ENCODE data around the gene CHGA. TPM values are rescaled to one million over a fixed set of nuclear protein-coding genes. Genes with fewer than 3 reads are reported as not detected.
A peak's percentile ranks its signal among the peaks of the same experiment; 100 is the strongest.

Gene CHGA
- total and polyA plus RNA-seq, 4 donors = 25.3 to 143 (median 87.3) TPM

GRCh38 chr14:92949496-92950192 lies 26.7 kb downstream of the CHGA start:
- Histone ChIP-seq H3K4me3 (ENCODE audit: low read depth, low read length) (no peak overlapping the region), H3K27ac (ENCODE audit: low read depth, low read length) (no peak overlapping the region), H3K9me3 (ENCODE audit: control insufficient read depth, insufficient read depth, low read length) (no peaks in the 10 kb centered on the region), H3K27me3 (ENCODE audit: control insufficient read depth, insufficient read depth, low read length) (no peaks in the 10 kb centered on the region), H3K36me3 (ENCODE audit: control insufficient read depth, insufficient read depth, low read length) (peaks cover 83% of the 10 kb centered on the region), H3K4me1 (ENCODE audit: control insufficient read depth, insufficient read depth, low read length) (peaks cover 46% of the 10 kb centered on the region)
- WGBS (ENCODE audit: insufficient coverage) = 92% methylated on average over 23 of the region's 24 CpGs
- no peak for DNase-seq (ENCODE audit: low read depth in 4 of 6, low spot score in 6 of 6)

DNA sequence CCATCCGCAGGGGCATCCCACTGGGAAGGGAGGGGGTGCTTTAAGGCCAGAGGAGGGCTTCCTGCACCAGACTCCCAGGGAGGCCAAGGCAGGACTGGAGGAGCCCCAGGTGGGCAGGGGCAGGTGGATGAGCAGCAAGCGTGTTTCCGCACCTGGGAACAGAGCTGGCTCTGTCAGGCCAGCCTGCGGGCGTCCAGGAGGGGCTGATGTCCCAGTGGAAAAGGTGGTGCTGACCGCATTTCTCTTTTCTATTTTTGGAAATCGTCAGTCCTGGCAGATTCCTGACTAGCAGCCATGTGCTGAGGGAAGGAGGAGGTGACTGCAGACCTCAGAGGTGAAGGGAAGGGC lies 27.2 kb downstream of the CHGA start:
- no peak for DNase-seq (ENCODE audit: low read depth in 4 of 6, low spot score in 6 of 6)
- H3K27ac ChIP-seq (ENCODE audit: low read depth, low read length) = no peak overlapping the region

DNA sequence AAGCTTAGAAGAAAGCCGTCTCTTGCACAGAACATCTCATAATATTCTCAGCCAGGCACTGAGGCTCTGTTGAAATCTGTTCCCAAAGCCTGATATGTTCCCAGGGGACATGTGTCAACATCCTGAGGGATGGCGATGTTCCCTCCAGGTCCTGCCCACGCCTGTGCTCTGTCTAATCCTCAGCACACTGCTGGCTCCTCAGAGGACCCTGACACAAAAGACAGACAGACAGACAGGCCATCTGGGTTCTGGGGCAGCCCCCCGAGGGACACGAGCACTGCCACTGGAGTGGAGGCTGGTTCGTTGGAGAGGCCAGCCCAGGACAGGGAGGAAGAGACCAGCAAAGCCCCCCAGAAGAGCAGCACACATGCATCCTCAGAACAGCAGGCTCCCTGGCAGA lies 27.8 kb downstream of the CHGA start:
- Histone ChIP-seq H3K4me3 (ENCODE audit: low read depth, low read length) (no peak overlapping the region), H3K27me3 (ENCODE audit: control insufficient read depth, insufficient read depth, low read length) (no peaks in the 10 kb centered on the region), H3K27ac (ENCODE audit: low read depth, low read length) (no peak overlapping the region), H3K36me3 (ENCODE audit: control insufficient read depth, insufficient read depth, low read length) (peaks cover 71% of the 10 kb centered on the region), H3K4me1 (ENCODE audit: control insufficient read depth, insufficient read depth, low read length) (peaks cover 42% of the 10 kb centered on the region), H3K9me3 (ENCODE audit: control insufficient read depth, insufficient read depth, low read length) (no peaks in the 10 kb centered on the region)
- WGBS (ENCODE audit: insufficient coverage) = 93% methylated on average over 6 of the region's 6 CpGs
- DNase-seq (ENCODE audit: low read depth in 4 of 6, low spot score in 6 of 6) = no peak

More for the DNA sequence above, 27.2 kb downstream of the CHGA start:
- Histone ChIP-seq H3K36me3 (ENCODE audit: control insufficient read depth, insufficient read depth, low read length) (peaks cover 77% of the 10 kb centered on the region), H3K4me3 (ENCODE audit: low read depth, low read length) (no peak overlapping the region), H3K4me1 (ENCODE audit: control insufficient read depth, insufficient read depth, low read length) (peaks cover 48% of the 10 kb centered on the region), H3K9me3 (ENCODE audit: control insufficient read depth, insufficient read depth, low read length) (no peaks in the 10 kb centered on the region), H3K27me3 (ENCODE audit: control insufficient read depth, insufficient read depth, low read length) (no peaks in the 10 kb centered on the region)
- WGBS (ENCODE audit: insufficient coverage) = 99% methylated on average over 7 of the region's 7 CpGs

- no peaks in the 10 kb centered on the region for H3K27me3 ChIP-seq (ENCODE audit: control insufficient read depth, insufficient read depth, low read length)
- peaks cover 69% of the 10 kb centered on the region for H3K36me3 ChIP-seq (ENCODE audit: control insufficient read depth, insufficient read depth, low read length)
- no peak overlapping the region for H3K27ac ChIP-seq (ENCODE audit: low read depth, low read length)
- no peak for DNase-seq (ENCODE audit: low read depth in 4 of 6, low spot score in 6 of 6)
- peaks cover 40% of the 10 kb centered on the region for H3K4me1 ChIP-seq (ENCODE audit: control insufficient read depth, insufficient read depth, low read length)
- no peaks in the 10 kb centered on the region for H3K9me3 ChIP-seq (ENCODE audit: control insufficient read depth, insufficient read depth, low read length)
- H3K4me3 ChIP-seq (ENCODE audit: low read depth, low read length) = no peak overlapping the region
- 92% methylated on average over 7 of the region's 7 CpGs for WGBS (ENCODE audit: insufficient coverage)
Observed at GRCh38 chr14:92951261-92951660, 28.3 kb downstream of the CHGA start.

GRCh38 chr14:92951912-92952471 lies 29.0 kb downstream of the CHGA start:
- H3K36me3 ChIP-seq (ENCODE audit: control insufficient read depth, insufficient read depth, low read length) = peaks cover 65% of the 10 kb centered on the region
- H3K9me3 ChIP-seq (ENCODE audit: control insufficient read depth, insufficient read depth, low read length) = no peaks in the 10 kb centered on the region
- no peaks in the 10 kb centered on the region for H3K27me3 ChIP-seq (ENCODE audit: control insufficient read depth, insufficient read depth, low read length)
- 19% methylated on average over 15 of the region's 18 CpGs for whole genome bisulfite sequencing (ENCODE audit: insufficient coverage)
- peak in 5 of 6 donors; percentile 44 to 88 (median 59) for DNase-seq (ENCODE audit: low read depth in 4 of 6, low spot score in 6 of 6)
- H3K4me3 ChIP-seq (ENCODE audit: low read depth, low read length) = no peak overlapping the region
- peak overlapping the region; percentile 25 for H3K27ac ChIP-seq (ENCODE audit: low read depth, low read length)
- peaks cover 36% of the 10 kb centered on the region for H3K4me1 ChIP-seq (ENCODE audit: control insufficient read depth, insufficient read depth, low read length)

DNA sequence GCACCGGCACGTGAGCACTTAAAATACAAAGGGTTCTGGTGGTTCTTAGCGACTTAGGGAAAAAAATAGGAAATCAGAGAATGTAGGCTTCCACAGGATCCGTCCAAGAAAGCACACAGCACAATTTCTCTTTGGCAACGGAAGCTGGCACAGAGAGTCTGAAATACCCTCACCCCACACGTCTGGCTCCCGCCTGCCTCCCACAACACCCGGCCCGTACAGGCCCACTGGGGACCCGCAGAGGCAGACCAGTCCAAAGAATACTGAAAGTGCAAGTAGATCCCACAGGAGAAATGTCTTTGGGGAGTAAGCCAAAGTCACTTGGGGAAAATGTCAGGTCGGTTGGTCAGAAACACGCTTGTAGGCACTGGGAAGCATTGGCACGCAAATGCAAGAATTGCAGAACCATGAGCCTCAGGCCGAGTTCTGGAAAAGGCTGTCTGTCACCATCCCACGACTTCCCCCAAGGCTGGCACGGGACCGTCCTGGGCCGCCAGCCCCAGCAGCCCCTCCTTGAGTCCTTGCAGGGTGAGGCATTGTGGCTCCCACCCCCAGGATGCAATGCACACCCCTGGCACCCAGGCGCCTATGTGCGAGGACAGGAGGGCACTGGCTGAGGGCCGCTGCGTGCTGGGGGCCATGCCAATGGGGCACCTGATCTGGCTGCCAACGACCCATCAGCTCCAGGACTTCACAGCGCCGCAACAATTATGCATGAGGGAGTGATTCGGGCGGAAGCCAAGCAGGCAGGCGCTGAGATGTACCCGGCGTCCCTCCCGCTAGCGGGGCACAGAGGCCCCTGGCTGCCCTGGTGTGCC lies 29.7 kb downstream of the CHGA start:
- DNase-seq (ENCODE audit: low read depth in 4 of 6, low spot score in 6 of 6) = peak in 2 of 6 donors; percentile 53 to 63
- peak overlapping the region; percentile 25 for H3K27ac ChIP-seq (ENCODE audit: low read depth, low read length)
- WGBS (ENCODE audit: insufficient coverage) = 56% methylated on average over 23 of the region's 32 CpGs

DNA sequence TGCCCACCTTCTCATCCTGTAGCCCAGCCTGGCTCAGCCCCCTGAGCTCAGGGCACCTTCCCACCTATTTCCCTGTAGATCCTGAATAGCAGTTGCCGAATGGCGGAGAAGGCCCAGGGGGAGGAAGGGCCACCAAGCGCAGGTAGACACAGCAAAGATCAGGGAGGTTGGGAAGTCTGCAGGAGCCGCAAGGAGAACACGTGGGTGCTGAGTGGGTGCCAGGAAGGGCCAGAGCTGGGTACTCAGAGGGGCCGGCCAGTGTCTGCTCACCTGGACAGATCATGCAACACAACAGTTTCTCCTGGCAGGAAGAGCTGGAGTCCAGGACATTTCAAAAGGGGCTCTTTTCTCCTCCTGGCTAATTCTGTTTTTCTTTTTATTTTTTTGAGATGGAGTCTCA lies 30.6 kb downstream of the CHGA start:
- no peak overlapping the region for H3K4me3 ChIP-seq (ENCODE audit: low read depth, low read length)
- H3K27ac ChIP-seq (ENCODE audit: low read depth, low read length) = no peak overlapping the region
- 91% methylated on average over 6 of the region's 6 CpGs for WGBS (ENCODE audit: insufficient coverage)
- DNase-seq (ENCODE audit: low read depth in 4 of 6, low spot score in 6 of 6) = no peak
- peaks cover 67% of the 10 kb centered on the region for H3K36me3 ChIP-seq (ENCODE audit: control insufficient read depth, insufficient read depth, low read length)
- H3K9me3 ChIP-seq (ENCODE audit: control insufficient read depth, insufficient read depth, low read length) = no peaks in the 10 kb centered on the region
- H3K27me3 ChIP-seq (ENCODE audit: control insufficient read depth, insufficient read depth, low read length) = no peaks in the 10 kb centered on the region
- peaks cover 51% of the 10 kb centered on the region for H3K4me1 ChIP-seq (ENCODE audit: control insufficient read depth, insufficient read depth, low read length)

More for the DNA sequence above, 29.7 kb downstream of the CHGA start:
- H3K36me3 ChIP-seq (ENCODE audit: control insufficient read depth, insufficient read depth, low read length) = peaks cover 65% of the 10 kb centered on the region
- H3K9me3 ChIP-seq (ENCODE audit: control insufficient read depth, insufficient read depth, low read length) = no peaks in the 10 kb centered on the region
- no peak overlapping the region for H3K4me3 ChIP-seq (ENCODE audit: low read depth, low read length)
- no peaks in the 10 kb centered on the region for H3K27me3 ChIP-seq (ENCODE audit: control insufficient read depth, insufficient read depth, low read length)
- H3K4me1 ChIP-seq (ENCODE audit: control insufficient read depth, insufficient read depth, low read length) = peaks cover 43% of the 10 kb centered on the region

DNA sequence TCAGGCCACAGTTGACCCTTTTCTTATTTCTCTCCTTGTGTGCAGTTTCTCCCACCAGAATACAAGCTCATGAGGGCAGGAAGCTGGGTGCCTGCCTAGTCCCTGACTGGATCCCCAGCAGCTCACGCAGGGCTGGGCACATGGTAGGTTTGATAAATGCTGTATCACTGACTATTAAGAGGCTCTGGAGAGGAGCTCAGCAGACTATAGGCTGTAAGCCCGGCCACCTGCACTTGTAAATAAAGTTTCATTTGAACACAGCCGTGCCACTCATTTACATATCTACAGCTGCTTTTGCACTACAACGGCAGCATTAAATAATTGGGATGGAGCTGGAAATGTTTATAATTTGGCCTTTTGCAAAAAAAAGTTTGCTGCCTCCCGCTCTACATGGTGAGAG lies 32.0 kb downstream of the CHGA start:
- peaks cover 62% of the 10 kb centered on the region for H3K36me3 ChIP-seq (ENCODE audit: control insufficient read depth, insufficient read depth, low read length)
- H3K4me3 ChIP-seq (ENCODE audit: low read depth, low read length) = no peak overlapping the region
- no CpG with 5 or more reads among the region's 5 CpGs for WGBS (ENCODE audit: insufficient coverage)
- H3K27ac ChIP-seq (ENCODE audit: low read depth, low read length) = no peak overlapping the region
- H3K9me3 ChIP-seq (ENCODE audit: control insufficient read depth, insufficient read depth, low read length) = no peaks in the 10 kb centered on the region
- DNase-seq (ENCODE audit: low read depth in 4 of 6, low spot score in 6 of 6) = peak in 1 of 6 donors; percentile 41
- H3K27me3 ChIP-seq (ENCODE audit: control insufficient read depth, insufficient read depth, low read length) = no peaks in the 10 kb centered on the region
- peaks cover 65% of the 10 kb centered on the region for H3K4me1 ChIP-seq (ENCODE audit: control insufficient read depth, insufficient read depth, low read length)

DNA sequence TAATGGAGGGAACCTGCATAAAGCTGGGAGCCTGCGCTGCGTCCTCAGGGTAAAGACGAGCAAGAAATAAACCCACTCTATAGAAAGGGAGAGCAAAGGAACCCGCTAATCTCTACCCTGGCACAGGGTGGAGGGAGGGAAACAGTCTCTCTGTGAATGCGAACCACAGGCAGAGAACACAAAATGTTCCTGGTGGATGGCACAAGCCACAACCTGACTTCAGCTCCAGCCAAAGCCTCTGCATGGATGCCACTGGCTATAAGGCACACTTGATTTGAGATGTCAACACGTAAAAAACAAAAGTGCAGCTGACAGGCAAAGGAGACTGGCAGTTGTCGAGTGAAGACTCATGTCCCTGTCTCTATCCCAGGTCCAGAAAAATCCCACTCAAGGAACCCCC lies 32.4 kb downstream of the CHGA start:
- peaks cover 62% of the 10 kb centered on the region for H3K36me3 ChIP-seq (ENCODE audit: control insufficient read depth, insufficient read depth, low read length)
- no peak for DNase-seq (ENCODE audit: low read depth in 4 of 6, low spot score in 6 of 6)
- H3K4me1 ChIP-seq (ENCODE audit: control insufficient read depth, insufficient read depth, low read length) = peaks cover 70% of the 10 kb centered on the region
- H3K4me3 ChIP-seq (ENCODE audit: low read depth, low read length) = no peak overlapping the region
- no peaks in the 10 kb centered on the region for H3K27me3 ChIP-seq (ENCODE audit: control insufficient read depth, insufficient read depth, low read length)
- H3K27ac ChIP-seq (ENCODE audit: low read depth, low read length) = no peak overlapping the region
- 84% methylated on average over 2 of the region's 7 CpGs for WGBS (ENCODE audit: insufficient coverage)
- no peaks in the 10 kb centered on the region for H3K9me3 ChIP-seq (ENCODE audit: control insufficient read depth, insufficient read depth, low read length)
